Measurements from ENCODE around the gene GFPT1.

- TF ChIP-seq ZBTB1 (tag by site-specific recombination; IDR thresholded peaks at IDR 0.05) = no peak
- TF ChIP-seq ZNF664 (tag by site-specific recombination; IDR thresholded peaks at IDR 0.05) = no peak
Observed at GRCh38 chr2:69292256-69292655, 94.8 kb downstream of the GFPT1 start.

Data from HEK293 (cell line).